ENCODE data around the gene EEF1E1. TPM values are rescaled to one million over a fixed set of nuclear protein-coding genes. Genes with fewer than 3 reads are reported as not detected.
"Not testable (repeated sequence)": the region's sequence is repeated elsewhere in the genome, so short reads cannot be mapped to it uniquely, and the experiment has no call there.

EEF1E1 gene
- total RNA-seq, 2 donors from 2014 or later, result 23.1 TPM

DNA sequence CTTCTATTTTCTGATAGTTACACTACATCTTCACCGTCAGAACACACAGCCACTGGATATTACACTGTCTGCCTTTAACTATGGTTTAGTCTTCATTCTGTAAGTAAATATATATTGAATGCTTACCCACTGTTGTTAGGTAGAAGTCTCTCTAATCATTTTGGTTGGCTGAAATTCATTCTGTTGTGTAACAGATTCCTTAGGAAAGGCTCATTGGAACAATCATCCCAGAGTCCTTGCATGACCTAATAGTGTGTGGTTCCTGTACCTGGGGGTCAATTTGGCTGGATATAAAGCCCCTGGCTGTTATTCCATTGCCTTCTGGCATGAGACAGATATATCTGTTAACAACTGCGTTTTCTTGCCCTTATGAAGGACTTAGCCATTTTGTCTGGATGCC, 48.1 kb downstream of the EEF1E1 start:
- no peak for TF ChIP-seq POLR2A (IDR thresholded peaks at IDR 0.05)
- no peak for TF ChIP-seq POLR2AphosphoS5 (IDR thresholded peaks at IDR 0.05)
- TF ChIP-seq, protein P1, sequence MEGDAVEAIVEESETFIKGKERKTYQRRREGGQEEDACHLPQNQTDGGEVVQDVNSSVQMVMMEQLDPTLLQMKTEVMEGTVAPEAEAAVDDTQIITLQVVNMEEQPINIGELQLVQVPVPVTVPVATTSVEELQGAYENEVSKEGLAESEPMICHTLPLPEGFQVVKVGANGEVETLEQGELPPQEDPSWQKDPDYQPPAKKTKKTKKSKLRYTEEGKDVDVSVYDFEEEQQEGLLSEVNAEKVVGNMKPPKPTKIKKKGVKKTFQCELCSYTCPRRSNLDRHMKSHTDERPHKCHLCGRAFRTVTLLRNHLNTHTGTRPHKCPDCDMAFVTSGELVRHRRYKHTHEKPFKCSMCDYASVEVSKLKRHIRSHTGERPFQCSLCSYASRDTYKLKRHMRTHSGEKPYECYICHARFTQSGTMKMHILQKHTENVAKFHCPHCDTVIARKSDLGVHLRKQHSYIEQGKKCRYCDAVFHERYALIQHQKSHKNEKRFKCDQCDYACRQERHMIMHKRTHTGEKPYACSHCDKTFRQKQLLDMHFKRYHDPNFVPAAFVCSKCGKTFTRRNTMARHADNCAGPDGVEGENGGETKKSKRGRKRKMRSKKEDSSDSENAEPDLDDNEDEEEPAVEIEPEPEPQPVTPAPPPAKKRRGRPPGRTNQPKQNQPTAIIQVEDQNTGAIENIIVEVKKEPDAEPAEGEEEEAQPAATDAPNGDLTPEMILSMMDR (IDR thresholded peaks at IDR 0.05), result no peak
- no peak overlapping the region for H3K4me3 ChIP-seq
- no peaks in the 10 kb centered on the region for H3K36me3 ChIP-seq
- no peak for DNase-seq (ENCODE audit: low spot score)
- 89% methylated on average over 2 of the region's 2 CpGs for WGBS
- H3K9me3 ChIP-seq, result no peaks in the 10 kb centered on the region
- no peak overlapping the region for H3K27ac ChIP-seq
- intact Hi-C loops (cut with DNase I), result no loop called here
- no peaks in the 10 kb centered on the region for H3K4me1 ChIP-seq (replicated peaks)
- H3K27me3 ChIP-seq (replicated peaks; ENCODE audit: insufficient read depth), result no peaks in the 10 kb centered on the region

DNA sequence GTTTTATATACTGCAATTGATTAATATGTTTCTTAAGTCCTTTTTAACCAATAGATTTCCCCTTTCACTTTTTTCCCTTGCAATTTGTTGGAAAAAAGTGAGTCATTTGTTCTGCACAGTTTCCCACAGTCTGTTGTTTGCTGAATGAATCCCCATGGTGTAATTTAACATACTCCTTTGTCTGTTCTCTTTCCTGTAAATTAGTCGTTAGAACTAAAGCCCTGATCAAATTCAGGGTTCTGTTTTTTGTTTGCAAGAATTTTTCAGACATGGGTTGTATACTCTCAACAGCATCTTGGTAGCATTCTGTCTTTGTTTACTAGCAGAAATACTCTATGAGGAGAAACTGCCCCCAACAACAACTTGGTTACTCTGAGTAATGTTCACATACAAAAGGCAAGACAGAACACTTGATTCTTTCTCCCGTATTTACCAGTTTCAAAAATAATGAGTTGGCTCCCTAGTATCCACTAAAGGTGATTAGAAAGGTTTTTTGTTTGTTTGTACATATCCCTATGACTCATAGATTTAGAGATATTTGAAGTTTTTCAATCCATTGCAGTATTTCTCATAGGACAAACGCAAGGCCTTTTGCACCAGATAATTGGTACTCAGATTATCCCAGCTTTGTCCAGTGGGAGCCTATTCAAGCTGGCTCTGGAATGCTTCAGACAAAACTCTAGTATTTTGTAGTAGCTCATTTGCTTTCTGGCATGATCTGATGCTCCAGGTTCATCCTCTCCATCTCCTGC, 54.6 kb downstream of the EEF1E1 start:
- TF ChIP-seq, protein P1 (IDR thresholded peaks at IDR 0.05), result no peak
- TF ChIP-seq POLR2A (IDR thresholded peaks at IDR 0.05), result no peak
- TF ChIP-seq POLR2AphosphoS5 (IDR thresholded peaks at IDR 0.05), result no peak
- WGBS, result 71% methylated on average over 3 of the region's 3 CpGs
- intact Hi-C loops (cut with DNase I), result no loop called here
- no peaks in the 10 kb centered on the region for H3K36me3 ChIP-seq
- H3K27me3 ChIP-seq (replicated peaks; ENCODE audit: insufficient read depth), result no peaks in the 10 kb centered on the region
- H3K27ac ChIP-seq, result no peak overlapping the region
- DNase-seq (ENCODE audit: low spot score), result no peak
- H3K9me3 ChIP-seq, result no peaks in the 10 kb centered on the region
- no peaks in the 10 kb centered on the region for H3K4me1 ChIP-seq (replicated peaks)
- no peak overlapping the region for H3K4me3 ChIP-seq

DNA sequence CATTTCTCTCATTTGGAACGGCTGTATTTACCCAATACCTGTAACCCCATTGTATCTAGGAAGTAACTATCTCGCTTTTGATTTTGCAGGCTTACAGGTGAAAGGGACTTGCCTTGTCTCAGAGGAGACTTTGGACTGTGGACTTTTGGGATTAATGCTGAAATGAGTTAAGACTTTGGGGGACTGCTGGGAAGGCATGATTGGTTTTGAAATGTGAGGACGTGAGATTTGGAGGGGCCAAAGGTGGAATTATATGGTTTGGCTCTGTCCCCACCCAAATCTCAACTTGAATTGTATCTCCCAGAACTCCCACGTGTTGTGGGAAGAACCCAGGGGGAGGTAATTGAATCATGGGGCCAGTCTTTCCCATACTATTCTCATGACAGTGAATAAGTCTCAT, 56.6 kb downstream of the EEF1E1 start:
- DNase-seq (ENCODE audit: low spot score); H3K27me3 ChIP-seq (replicated peaks; ENCODE audit: insufficient read depth): not testable (repeated sequence)
- WGBS, result 94% methylated on average over 4 of the region's 4 CpGs

DNA sequence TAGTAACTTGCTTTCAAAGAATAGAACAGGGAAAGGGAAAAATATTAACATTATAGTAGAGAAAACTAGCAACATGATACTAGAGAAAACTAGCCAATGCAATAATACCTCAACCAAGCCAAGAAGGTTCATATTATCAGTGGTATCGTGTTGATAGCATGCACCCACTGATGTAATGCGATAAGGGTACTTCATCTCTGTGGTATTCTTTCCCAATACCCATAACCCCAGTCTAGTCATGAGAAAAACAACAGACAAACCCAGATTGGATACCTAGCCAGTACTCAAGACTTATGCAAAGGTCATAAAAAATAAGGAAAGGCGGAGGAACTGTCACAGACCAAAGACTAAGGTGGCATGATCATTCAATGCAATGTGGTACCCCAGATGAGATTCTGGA, 59.1 kb downstream of the EEF1E1 start:
- H3K4me3 ChIP-seq, result no peak overlapping the region
- H3K36me3 ChIP-seq, result no peaks in the 10 kb centered on the region
- no peaks in the 10 kb centered on the region for H3K4me1 ChIP-seq (replicated peaks)
- TF ChIP-seq POLR2AphosphoS5 (IDR thresholded peaks at IDR 0.05) (no peak), POLR2A (IDR thresholded peaks at IDR 0.05) (no peak)
- TF ChIP-seq, protein P1 (IDR thresholded peaks at IDR 0.05), result no peak
- no peak overlapping the region for H3K27ac ChIP-seq
- H3K27me3 ChIP-seq (replicated peaks; ENCODE audit: insufficient read depth), result no peaks in the 10 kb centered on the region
- no peak for DNase-seq (ENCODE audit: low spot score)
- intact Hi-C loops (cut with DNase I), result no loop called here
- WGBS, result 64% methylated on average over 3 of the region's 3 CpGs
- H3K9me3 ChIP-seq, result no peaks in the 10 kb centered on the region

More for the DNA sequence above, 56.6 kb downstream of the EEF1E1 start:
- H3K4me1 ChIP-seq (replicated peaks); H3K9me3 ChIP-seq; H3K4me3 ChIP-seq; H3K27ac ChIP-seq; H3K36me3 ChIP-seq; intact Hi-C loops (cut with DNase I): not testable (repeated sequence)

DNA sequence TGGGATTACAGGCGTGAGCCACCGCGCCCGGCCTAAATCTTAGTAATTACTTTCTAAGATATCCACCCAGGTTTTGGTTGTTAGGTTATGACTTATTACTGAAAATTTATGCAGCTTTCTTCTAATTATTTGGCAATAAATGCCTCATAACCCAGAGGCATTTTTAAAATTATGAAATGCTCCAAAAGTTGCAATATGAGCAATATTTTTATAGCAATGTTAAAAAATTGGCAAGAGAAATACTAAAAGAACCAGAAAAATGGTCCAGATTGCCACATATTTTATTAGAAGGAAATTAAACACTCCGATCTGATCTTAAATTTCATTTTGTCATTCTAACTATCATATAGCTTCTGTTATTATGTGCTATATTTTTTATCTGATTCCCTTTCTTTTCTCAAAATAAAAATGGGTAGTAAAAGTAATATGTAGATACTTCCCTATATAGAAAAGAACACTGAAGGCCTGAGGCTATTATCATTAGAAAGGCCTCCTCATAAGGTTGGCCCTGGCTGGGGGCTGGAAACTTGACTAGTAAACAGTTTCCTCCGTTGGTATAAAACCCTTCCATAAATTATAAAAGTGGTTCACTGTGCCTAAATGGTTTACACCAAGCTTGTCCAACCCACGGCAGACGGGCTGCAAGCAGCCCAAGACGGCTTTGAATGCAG, 60.3 kb downstream of the EEF1E1 start:
- Histone ChIP-seq H3K36me3 (no peaks in the 10 kb centered on the region), H3K27me3 (replicated peaks; ENCODE audit: insufficient read depth) (no peaks in the 10 kb centered on the region), H3K4me1 (replicated peaks) (no peaks in the 10 kb centered on the region), H3K27ac (no peak overlapping the region), H3K9me3 (no peaks in the 10 kb centered on the region), H3K4me3 (no peak overlapping the region)
- no peak for DNase-seq (ENCODE audit: low spot score)
- WGBS, result 75% methylated on average over 9 of the region's 9 CpGs
- TF ChIP-seq, protein P1 (IDR thresholded peaks at IDR 0.05), result no peak
- intact Hi-C loops (cut with DNase I), result no loop called here

DNA sequence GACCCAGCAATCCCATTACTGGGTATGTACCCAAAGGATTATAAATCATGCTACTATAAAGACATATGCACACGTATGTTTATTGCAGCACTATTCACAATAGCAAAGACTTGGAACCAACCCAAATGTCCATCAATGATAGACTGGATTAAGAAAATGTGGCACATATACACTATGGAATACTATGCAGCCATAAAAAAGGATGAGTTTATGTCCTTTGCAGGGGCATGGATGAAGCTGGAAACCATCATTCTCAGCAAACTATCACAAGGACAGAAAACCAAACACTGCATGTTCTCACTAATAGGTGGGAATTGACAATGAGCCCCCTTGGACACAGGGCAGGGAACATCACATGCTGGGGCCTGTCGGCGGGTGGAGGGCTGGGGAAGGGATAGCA, 68.2 kb downstream of the EEF1E1 start:
- intact Hi-C loops (cut with DNase I); H3K36me3 ChIP-seq; H3K4me3 ChIP-seq; H3K27ac ChIP-seq; H3K27me3 ChIP-seq (replicated peaks; ENCODE audit: insufficient read depth); H3K9me3 ChIP-seq; DNase-seq (ENCODE audit: low spot score); H3K4me1 ChIP-seq (replicated peaks): not testable (repeated sequence)
- 97% methylated on average over 3 of the region's 3 CpGs for WGBS
